ENCODE results near the gene CD44.

The CD44 gene

DNA sequence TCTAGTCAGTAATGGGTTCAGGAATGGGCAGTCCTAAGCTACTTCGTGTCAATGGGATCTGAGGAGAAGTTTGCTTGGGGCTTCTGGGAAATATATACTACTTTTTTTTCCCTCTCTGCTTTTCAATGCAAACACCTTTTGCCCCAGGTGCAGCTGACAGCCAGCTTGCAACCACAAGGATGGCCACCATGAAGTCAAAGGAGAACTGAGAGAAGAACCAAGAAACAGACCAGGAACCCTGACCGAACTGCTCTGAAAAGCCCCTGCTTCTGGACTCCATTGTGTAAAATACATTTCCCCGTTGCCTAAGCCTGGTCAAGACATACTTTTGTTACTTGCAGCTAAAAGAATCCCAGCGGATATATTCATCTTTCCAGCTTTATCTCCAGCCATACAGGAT is 20.1 kb upstream of the CD44 start:
- no peak for DNase-seq (ENCODE audit: low read depth, low spot score)

GRCh38 chr11:35121326-35121865 is 17.6 kb upstream of the CD44 start:
- H3K4me3 ChIP-seq (ENCODE audit: low read depth, low read length) = no peak overlapping the region
- in situ Hi-C loops (cut with HindIII; ENCODE audit: low sequenced_read_pairs) = no loop called here
- DNase-seq (ENCODE audit: low read depth, low spot score) = no peak
- TF ChIP-seq, protein P1, sequence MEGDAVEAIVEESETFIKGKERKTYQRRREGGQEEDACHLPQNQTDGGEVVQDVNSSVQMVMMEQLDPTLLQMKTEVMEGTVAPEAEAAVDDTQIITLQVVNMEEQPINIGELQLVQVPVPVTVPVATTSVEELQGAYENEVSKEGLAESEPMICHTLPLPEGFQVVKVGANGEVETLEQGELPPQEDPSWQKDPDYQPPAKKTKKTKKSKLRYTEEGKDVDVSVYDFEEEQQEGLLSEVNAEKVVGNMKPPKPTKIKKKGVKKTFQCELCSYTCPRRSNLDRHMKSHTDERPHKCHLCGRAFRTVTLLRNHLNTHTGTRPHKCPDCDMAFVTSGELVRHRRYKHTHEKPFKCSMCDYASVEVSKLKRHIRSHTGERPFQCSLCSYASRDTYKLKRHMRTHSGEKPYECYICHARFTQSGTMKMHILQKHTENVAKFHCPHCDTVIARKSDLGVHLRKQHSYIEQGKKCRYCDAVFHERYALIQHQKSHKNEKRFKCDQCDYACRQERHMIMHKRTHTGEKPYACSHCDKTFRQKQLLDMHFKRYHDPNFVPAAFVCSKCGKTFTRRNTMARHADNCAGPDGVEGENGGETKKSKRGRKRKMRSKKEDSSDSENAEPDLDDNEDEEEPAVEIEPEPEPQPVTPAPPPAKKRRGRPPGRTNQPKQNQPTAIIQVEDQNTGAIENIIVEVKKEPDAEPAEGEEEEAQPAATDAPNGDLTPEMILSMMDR (IDR thresholded peaks at IDR 0.05; ENCODE audit: low read depth, low read length) = no peak

More for the DNA sequence above, 20.1 kb upstream of the CD44 start:
- TF ChIP-seq, protein P1 (IDR thresholded peaks at IDR 0.05; ENCODE audit: low read depth, low read length) = no peak
- in situ Hi-C loops (cut with HindIII; ENCODE audit: low sequenced_read_pairs) = no loop called here
- no peak overlapping the region for H3K4me3 ChIP-seq (ENCODE audit: low read depth, low read length)

DNA sequence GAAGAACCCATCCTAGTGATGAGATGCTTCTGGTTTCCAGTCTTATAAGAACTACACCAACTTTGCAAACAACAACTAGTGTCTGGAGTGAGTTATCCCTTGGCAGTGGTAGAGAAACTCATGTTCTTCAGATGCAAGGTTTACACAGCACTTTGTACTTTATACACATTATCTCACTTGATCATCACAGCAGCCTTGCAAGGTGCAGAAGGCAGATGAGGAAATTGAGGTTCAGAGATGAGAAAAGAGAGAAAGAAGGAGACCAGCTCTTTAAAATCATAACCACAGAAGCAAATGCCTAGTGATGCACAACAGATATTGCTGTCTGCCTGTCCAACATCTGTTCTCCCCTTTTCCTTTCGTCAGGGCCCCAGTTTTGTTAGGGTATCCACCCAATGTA is 16.7 kb upstream of the CD44 start:
- no peak for DNase-seq (ENCODE audit: low read depth, low spot score)
- in situ Hi-C loops (cut with HindIII; ENCODE audit: low sequenced_read_pairs) = no loop called here
- H3K4me3 ChIP-seq (ENCODE audit: low read depth, low read length) = no peak overlapping the region
- TF ChIP-seq, protein P1 (IDR thresholded peaks at IDR 0.05; ENCODE audit: low read depth, low read length) = no peak

DNA sequence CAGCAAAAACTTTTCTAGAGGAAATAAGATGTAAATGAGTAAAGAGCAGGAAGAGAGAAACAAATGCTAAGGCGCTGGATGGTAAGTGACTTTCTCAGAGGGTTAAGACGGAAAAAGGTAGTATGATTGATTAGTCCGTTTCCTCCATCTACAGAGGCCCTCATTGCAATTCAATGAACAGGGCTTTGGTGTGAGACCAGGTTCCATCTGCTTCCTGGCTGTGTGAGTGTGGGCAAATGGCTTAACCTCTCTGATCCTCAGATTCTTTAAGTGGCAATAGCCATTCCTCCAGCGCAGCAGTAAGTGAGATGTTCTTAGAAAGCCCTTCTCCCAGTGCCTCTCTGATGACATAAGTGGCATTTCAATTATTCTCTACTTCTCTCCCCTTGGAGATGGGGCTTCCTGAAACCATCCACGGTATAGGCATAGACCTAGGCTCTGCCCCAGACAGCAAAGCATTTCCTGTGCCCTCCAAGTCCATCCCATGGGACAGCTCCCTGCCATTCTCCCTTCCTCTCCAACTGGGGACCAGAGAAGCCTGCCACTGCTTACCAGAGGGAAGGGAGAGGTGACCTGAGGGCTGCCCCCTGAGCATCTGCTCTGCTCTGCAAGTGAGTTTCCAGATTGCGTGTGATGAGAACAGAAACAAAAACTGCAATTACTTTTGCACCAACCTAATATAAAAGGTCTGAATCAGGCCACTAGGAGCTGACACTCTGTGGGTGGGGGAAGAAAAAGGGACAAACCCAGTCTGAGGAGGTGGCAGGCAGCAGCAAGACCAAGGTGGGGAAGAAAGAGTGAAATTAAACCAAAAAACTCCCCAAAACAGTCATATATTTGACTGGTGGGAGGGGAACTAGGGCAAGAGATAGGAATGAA is 12.7 kb upstream of the CD44 start:
- in situ Hi-C loops (cut with HindIII; ENCODE audit: low sequenced_read_pairs) = no loop called here
- H3K4me3 ChIP-seq (ENCODE audit: low read depth, low read length) = no peak overlapping the region
- no peak for DNase-seq (ENCODE audit: low read depth, low spot score)
- TF ChIP-seq, protein P1 (IDR thresholded peaks at IDR 0.05; ENCODE audit: low read depth, low read length) = no peak

GRCh38 chr11:35126879-35127581 is 11.9 kb upstream of the CD44 start:
- TF ChIP-seq, protein P1 (IDR thresholded peaks at IDR 0.05; ENCODE audit: low read depth, low read length) = no peak
- in situ Hi-C loops (cut with HindIII; ENCODE audit: low sequenced_read_pairs) = no loop called here
- H3K4me3 ChIP-seq (ENCODE audit: low read depth, low read length) = no peak overlapping the region
- DNase-seq (ENCODE audit: low read depth, low spot score) = no peak

GRCh38 chr11:35127619-35128018 is 11.4 kb upstream of the CD44 start:
- H3K4me3 ChIP-seq (ENCODE audit: low read depth, low read length) = no peak overlapping the region
- in situ Hi-C loops (cut with HindIII; ENCODE audit: low sequenced_read_pairs) = no loop called here
- TF ChIP-seq, protein P1 (IDR thresholded peaks at IDR 0.05; ENCODE audit: low read depth, low read length) = no peak
- no peak for DNase-seq (ENCODE audit: low read depth, low spot score)
